Activated CD4-positive, alpha-beta T cell treated with anti-CD3 and anti-CD28 coated beads for 36 hours (primary cell): ENCODE data around the gene MAN1A1. TPM values are rescaled to one million over a fixed set of nuclear protein-coding genes. Genes with fewer than 3 reads are reported as not detected.

Experiments
- ATAC-seq: fragments of 200-7000 bp; cut with Tn5 transposase; one replicate; pipeline ENCODE4 v1.10.0; 2021; ENCODE audit warnings: mild to moderate bottlenecking, moderate library complexity
- CTCF ChIA-PET: fragments of 350-600 bp; sonication (Branson Sonifier 250); formaldehyde crosslinking; loops from one replicate; lab custom pipeline; 2021; ENCODE audit warnings: antibody characterized with exemption; lab: Charles Lee
- POLR2A ChIA-PET: fragments of 350-600 bp; sonication (Branson Sonifier 250); formaldehyde crosslinking; loops from one replicate; lab custom pipeline; 2021; ENCODE audit warnings: antibody characterized with exemption, inconsistent platforms; lab: Charles Lee
- DNase-seq: peaks from one replicate; pipeline ENCODE4 v3.0.0-alpha.2; 2020
- H3K27ac Mint-ChIP-seq: one replicate; pipeline ENCODE4 v1.8.0; 2021; ENCODE audit warnings: mixed read lengths
- H3K27me3 Mint-ChIP-seq: one replicate; pipeline ENCODE4 v1.8.0; 2021; ENCODE audit warnings: mixed read lengths
- H3K36me3 Mint-ChIP-seq: one replicate; pipeline ENCODE4 v1.8.0; 2021; ENCODE audit warnings: low read depth, mixed read lengths
- H3K4me1 Mint-ChIP-seq: one replicate; pipeline ENCODE4 v1.8.0; 2021; ENCODE audit warnings: mixed read lengths
- H3K4me3 Mint-ChIP-seq: one replicate; pipeline ENCODE4 v1.8.0; 2021; ENCODE audit warnings: mild to moderate bottlenecking, moderate library complexity, mixed read lengths
- H3K9me3 Mint-ChIP-seq: one replicate; pipeline ENCODE4 v1.8.0; 2021; ENCODE audit warnings: low read depth, mixed read lengths
- intact Hi-C, 2 experiments: fragments of 100-400 bp; cut with DNase I in 1 of 2; cut with micrococcal nuclease in 1 of 2; formaldehyde crosslinking; loops; one replicate each; pipeline versions ENCODE4 v1.14.2 to v1.15.1; 2022 to 2024; cut with DNase I, micrococcal nuclease
- total RNA-seq, 2 experiments: library from RNA; stranded (reverse); gene quantifications; one replicate each; pipeline ENCODE4 v1.2.3, GENCODE V29; 2021

Gene MAN1A1
- total RNA-seq, 2 experiments from 2014 or later: 15.3 to 18.4 TPM

GRCh38 chr6:119179062-119179461 is 170.5 kb downstream of the MAN1A1 start:
- H3K27me3 Mint-ChIP-seq: no peaks in the 10 kb centered on the region
- H3K27ac Mint-ChIP-seq: no peak overlapping the region
- H3K36me3 Mint-ChIP-seq: peaks cover 16% of the 10 kb centered on the region
- DNase-seq: no peak
- intact Hi-C loops: no loop called here
- CTCF ChIA-PET: interaction anchor here (1.0 kb wide), 1 partner anchor 15 kb away, joined by 3 read pairs; no protein-coding TSS in a partner anchor
- no peak for ATAC-seq
- H3K4me3 Mint-ChIP-seq: no peak overlapping the region
- POLR2A ChIA-PET: interaction anchor here (0.5 kb wide), 1 partner anchor 34 kb away, joined by 8 read pairs; no protein-coding TSS in a partner anchor
- H3K9me3 Mint-ChIP-seq: no peaks in the 10 kb centered on the region
- peaks cover 8% of the 10 kb centered on the region for H3K4me1 Mint-ChIP-seq

DNA sequence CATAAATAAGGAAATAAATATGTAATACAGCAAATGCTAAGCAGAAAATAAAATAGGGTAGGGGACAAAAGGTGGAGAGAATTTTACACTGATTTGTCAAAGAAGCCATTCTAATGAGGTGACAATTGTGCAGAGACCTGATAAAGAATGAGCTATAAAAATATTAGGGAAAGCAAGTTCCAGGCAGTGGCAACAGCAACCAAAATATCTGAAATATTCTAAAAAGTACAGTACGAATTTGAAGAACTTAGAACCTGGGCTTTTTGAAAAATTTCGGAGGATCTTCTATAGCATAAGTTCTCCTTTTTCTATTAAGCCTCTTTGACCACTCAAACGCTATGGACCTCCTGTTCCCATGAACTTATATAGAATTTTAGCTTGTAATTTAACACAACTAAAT is 173.1 kb downstream of the MAN1A1 start:
- peaks cover 8% of the 10 kb centered on the region for H3K36me3 Mint-ChIP-seq
- intact Hi-C loops: no loop called here
- H3K9me3 Mint-ChIP-seq: no peaks in the 10 kb centered on the region
- H3K4me1 Mint-ChIP-seq: peaks cover 8% of the 10 kb centered on the region
- CTCF ChIA-PET: no interaction called here
- ATAC-seq (no peak), DNase-seq (no peak)
- no peak overlapping the region for H3K27ac Mint-ChIP-seq
- H3K4me3 Mint-ChIP-seq: no peak overlapping the region
- H3K27me3 Mint-ChIP-seq: no peaks in the 10 kb centered on the region
- POLR2A ChIA-PET: interaction anchor here (0.7 kb wide), 1 partner anchor 892 kb away, joined by 3 read pairs; no protein-coding TSS in a partner anchor

GRCh38 chr6:119174879-119175817 is 174.4 kb downstream of the MAN1A1 start:
- Mint-ChIP-seq H3K27ac (no peak overlapping the region), H3K9me3 (no peaks in the 10 kb centered on the region), H3K27me3 (no peaks in the 10 kb centered on the region), H3K4me1 (peaks cover 6% of the 10 kb centered on the region), H3K36me3 (peaks cover 7% of the 10 kb centered on the region), H3K4me3 (no peak overlapping the region)
- DNase-seq (no peak), ATAC-seq (no peak)
- intact Hi-C loops: no loop called here
- POLR2A ChIA-PET: no interaction called here
- CTCF ChIA-PET: no interaction called here

DNA sequence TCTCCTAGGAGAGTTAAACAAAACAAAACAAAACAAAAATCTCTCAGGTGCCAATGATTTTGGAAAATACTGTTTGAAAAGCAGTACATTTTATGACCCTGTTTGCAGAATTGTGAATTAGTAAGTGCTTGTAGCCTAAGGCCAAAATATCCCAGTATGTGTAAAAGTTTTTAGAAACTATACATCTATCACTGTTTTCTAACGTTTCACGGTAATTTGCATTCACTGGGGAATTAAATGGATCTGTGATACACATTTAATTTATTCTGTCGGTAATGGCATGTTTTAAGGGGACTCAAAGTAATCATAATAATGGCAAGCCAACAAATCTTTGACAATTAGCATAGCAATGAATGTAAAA is 175.5 kb downstream of the MAN1A1 start:
- DNase-seq (no peak), ATAC-seq (no peak)
- intact Hi-C loops: no loop called here
- peaks cover 4% of the 10 kb centered on the region for H3K36me3 Mint-ChIP-seq
- CTCF ChIA-PET: interaction anchor here (1.6 kb wide), 1 partner anchor 45 kb away, joined by 4 read pairs; no protein-coding TSS in a partner anchor
- H3K9me3 Mint-ChIP-seq: no peaks in the 10 kb centered on the region
- peaks cover 1% of the 10 kb centered on the region for H3K27me3 Mint-ChIP-seq
- POLR2A ChIA-PET: no interaction called here
- H3K4me1 Mint-ChIP-seq: no peaks in the 10 kb centered on the region
- no peak overlapping the region for H3K4me3 Mint-ChIP-seq
- no peak overlapping the region for H3K27ac Mint-ChIP-seq

DNA sequence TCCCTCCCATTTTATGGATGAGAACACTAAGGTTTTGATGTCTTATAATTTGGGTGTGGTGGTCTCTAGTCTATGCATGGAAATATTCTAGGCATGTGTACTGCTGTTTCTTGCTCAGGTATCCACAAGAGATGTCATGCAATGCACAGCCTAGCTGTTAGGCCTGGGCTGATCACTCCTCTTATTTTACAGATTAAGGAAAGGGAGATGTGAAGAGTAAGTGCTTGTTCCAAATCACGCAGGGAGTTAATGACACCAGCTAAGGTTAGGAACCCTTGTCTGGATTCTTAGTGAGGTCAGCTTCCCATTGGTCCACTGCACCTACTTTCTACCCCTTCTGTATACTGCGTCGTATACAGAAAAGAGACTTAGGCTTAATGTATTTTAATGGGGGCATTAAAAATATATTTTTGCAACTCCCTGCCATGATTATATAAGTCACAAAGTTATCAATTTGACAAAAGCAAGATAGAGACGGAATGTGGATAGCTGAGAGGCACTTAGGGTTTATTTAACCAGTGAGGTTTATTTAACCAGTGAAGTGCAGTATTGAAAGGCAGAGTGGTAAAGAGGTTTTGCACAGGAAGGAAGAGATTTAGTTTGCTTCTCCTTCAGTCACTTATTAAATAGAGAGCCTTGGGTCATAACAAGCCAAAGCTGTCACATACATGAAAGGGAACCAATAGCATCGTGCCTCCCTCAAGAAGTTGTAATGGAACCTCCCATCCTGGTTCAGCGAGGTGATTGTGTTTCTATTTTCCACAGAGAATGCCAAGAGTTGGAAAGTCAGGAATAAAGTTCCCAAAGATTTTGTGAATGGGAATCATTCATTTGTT is 176.1 kb downstream of the MAN1A1 start:
- no peak overlapping the region for H3K27ac Mint-ChIP-seq
- peaks cover 1% of the 10 kb centered on the region for H3K27me3 Mint-ChIP-seq
- ChIA-PET POLR2A (no interaction called here), CTCF (interaction anchor here (0.9 to 1.6 kb wide), 4 partner anchors 12 to 63 kb away, joined by 3 to 4 read pairs (median 4); no protein-coding TSS in a partner anchor)
- H3K4me3 Mint-ChIP-seq: no peak overlapping the region
- peaks cover 2% of the 10 kb centered on the region for H3K36me3 Mint-ChIP-seq
- H3K4me1 Mint-ChIP-seq: no peaks in the 10 kb centered on the region
- no peaks in the 10 kb centered on the region for H3K9me3 Mint-ChIP-seq
- intact Hi-C loops: no loop called here
- ATAC-seq: no peak
- DNase-seq: no peak

DNA sequence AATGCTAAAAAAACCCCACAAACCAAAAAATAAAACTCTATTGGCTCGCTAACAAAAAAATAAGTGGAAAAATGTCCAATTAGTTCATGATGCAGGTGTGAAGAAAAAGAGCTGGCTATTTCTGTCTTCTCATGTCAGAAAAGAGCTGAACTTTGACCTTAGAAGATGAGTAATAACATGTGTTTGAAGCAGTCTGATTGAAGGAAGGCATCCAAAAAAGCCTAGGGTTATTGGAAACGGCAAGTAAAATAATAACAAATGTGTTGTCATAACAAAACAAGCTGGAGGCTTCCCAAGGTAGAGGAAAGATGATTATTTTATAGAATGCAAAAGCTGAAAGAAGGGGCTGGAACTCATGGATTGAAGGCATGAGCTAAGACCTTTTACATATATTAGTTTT is 176.7 kb downstream of the MAN1A1 start:
- H3K4me3 Mint-ChIP-seq: no peak overlapping the region
- intact Hi-C loops: no loop called here

GRCh38 chr6:119171864-119172588 is 177.5 kb downstream of the MAN1A1 start:
- POLR2A ChIA-PET: no interaction called here
- ATAC-seq: no peak
- peaks cover 3% of the 10 kb centered on the region for H3K27me3 Mint-ChIP-seq
- intact Hi-C loops: no loop called here
- H3K4me1 Mint-ChIP-seq: no peaks in the 10 kb centered on the region
- peaks cover 2% of the 10 kb centered on the region for H3K36me3 Mint-ChIP-seq
- CTCF ChIA-PET: interaction anchor here (0.7 to 1.6 kb wide), 4 partner anchors 14 to 47 kb away, joined by 3 to 4 read pairs (median 4); no protein-coding TSS in a partner anchor
- no peak for DNase-seq
- H3K4me3 Mint-ChIP-seq: no peak overlapping the region
- no peak overlapping the region for H3K27ac Mint-ChIP-seq
- H3K9me3 Mint-ChIP-seq: no peaks in the 10 kb centered on the region

More for the DNA sequence above, 176.7 kb downstream of the MAN1A1 start:
- Mint-ChIP-seq H3K4me1 (no peaks in the 10 kb centered on the region), H3K27me3 (peaks cover 1% of the 10 kb centered on the region), H3K27ac (no peak overlapping the region), H3K9me3 (no peaks in the 10 kb centered on the region), H3K36me3 (peaks cover 2% of the 10 kb centered on the region)
- ChIA-PET CTCF (interaction anchor here (0.7 to 1.6 kb wide), 5 partner anchors 13 to 62 kb away, joined by 3 to 4 read pairs (median 3); no protein-coding TSS in a partner anchor), POLR2A (no interaction called here)
- ATAC-seq (no peak), DNase-seq (no peak)

DNA sequence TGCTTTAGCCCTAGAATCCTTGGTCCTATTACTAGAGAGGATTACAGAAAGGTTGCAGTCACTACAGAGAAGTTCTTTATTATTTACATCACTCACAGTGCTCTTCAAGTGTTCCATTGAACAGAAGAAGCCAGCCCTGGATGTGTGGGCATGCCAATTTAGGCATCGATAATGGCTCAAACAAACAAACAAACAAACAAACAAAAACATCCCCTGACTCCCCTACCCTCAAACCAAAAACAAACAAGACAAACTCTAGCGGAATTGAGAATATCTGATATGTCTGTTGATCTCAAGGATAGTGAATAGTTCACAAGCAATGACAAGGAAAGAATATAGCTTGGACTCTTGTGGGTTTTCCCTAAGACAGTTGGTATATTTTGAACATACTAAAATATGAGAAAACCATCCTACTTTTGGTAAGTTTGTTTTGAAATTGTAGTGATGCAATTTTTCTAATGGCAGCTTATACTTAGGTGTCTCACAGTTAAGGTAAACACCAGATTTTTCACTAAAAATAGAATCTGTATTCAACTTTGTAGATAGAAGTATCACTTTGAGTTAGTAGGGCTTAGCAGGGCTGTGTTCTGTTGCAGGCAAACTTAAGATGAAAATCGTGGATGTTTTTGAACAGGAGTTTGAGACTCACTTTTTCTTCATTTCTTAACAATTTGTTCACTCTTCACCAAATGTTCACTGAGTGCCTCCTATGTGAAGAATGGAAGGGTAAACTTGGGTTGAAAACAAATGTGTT is 178.3 kb downstream of the MAN1A1 start:
- DNase-seq (no peak), ATAC-seq (no peak)
- Mint-ChIP-seq H3K4me1 (no peaks in the 10 kb centered on the region), H3K4me3 (no peak overlapping the region), H3K27me3 (peaks cover 9% of the 10 kb centered on the region), H3K9me3 (no peaks in the 10 kb centered on the region), H3K27ac (no peak overlapping the region), H3K36me3 (no peaks in the 10 kb centered on the region)
- intact Hi-C loops: no loop called here
- POLR2A ChIA-PET: no interaction called here
- CTCF ChIA-PET: no interaction called here

GRCh38 chr6:119170447-119171087 is 179.0 kb downstream of the MAN1A1 start:
- Mint-ChIP-seq H3K27ac (no peak overlapping the region), H3K4me3 (no peak overlapping the region), H3K9me3 (no peaks in the 10 kb centered on the region), H3K36me3 (no peaks in the 10 kb centered on the region), H3K27me3 (peaks cover 10% of the 10 kb centered on the region), H3K4me1 (no peaks in the 10 kb centered on the region)
- POLR2A ChIA-PET: no interaction called here
- intact Hi-C loops: no loop called here
- DNase-seq (no peak), ATAC-seq (no peak)
- CTCF ChIA-PET: no interaction called here

GRCh38 chr6:119170103-119170446 is 179.5 kb downstream of the MAN1A1 start:
- no peaks in the 10 kb centered on the region for H3K9me3 Mint-ChIP-seq
- ChIA-PET CTCF (no interaction called here), POLR2A (no interaction called here)
- peaks cover 11% of the 10 kb centered on the region for H3K27me3 Mint-ChIP-seq
- H3K27ac Mint-ChIP-seq: no peak overlapping the region
- intact Hi-C loops: no loop called here
- ATAC-seq: no peak
- H3K36me3 Mint-ChIP-seq: no peaks in the 10 kb centered on the region
- DNase-seq: no peak
- no peak overlapping the region for H3K4me3 Mint-ChIP-seq
- no peaks in the 10 kb centered on the region for H3K4me1 Mint-ChIP-seq
